ENCODE data around the gene IL9.
"Not testable (repeated sequence)": the region's sequence is repeated elsewhere in the genome, so short reads cannot be mapped to it uniquely, and the experiment has no call there.

The IL9 gene

DNA sequence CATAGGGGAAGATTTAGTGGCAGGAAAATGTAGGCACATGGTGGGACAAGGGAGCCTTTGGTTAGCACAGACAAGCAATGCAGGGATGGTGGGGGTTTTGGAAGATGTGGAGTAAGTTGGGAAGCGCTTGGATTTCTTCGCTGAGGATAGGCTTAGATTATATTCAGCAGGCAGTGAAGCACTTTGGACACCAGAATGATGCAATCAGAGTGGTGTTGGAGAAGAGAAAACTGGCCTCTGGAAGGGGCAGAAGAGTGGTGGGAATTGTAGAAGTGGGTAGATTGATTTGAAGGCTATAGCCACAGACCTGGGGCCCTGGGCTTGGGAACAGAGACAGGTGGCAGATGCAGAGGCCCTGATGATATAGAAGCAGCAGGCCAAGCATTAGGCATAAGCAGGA lies 32.9 kb downstream of the IL9 start:
- TF ChIP-seq CTCF (IDR thresholded peaks at IDR 0.05; ENCODE audit: low read depth, low read length) = no peak

DNA sequence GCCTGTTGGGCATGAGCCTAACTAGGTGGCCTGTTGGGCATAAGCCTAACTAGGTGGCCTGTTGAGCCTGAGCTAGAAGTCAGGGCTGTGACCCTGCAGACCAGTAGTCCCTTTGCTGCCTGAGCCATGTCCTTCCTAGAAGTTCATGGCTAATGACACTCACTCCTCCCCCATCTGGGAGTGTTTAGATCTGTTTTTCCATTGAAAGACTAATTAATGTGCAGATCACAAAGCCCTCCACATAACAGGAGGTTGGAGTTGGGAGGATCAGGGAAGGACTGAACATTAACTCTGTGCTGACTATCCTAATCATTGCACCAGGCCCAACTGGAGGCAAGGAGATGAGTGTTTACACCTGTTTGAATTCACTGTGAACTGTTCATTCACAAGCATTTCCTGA lies 33.6 kb downstream of the IL9 start:
- TF ChIP-seq CTCF (IDR thresholded peaks at IDR 0.05; ENCODE audit: low read depth, low read length) = no peak

More for the DNA sequence above, 32.9 kb downstream of the IL9 start:
- no peak for DNase-seq (ENCODE audit: extremely low read depth, low read depth)

GRCh38 chr5:135861641-135862040 lies 34.0 kb downstream of the IL9 start:
- no peak for DNase-seq (ENCODE audit: extremely low read depth, low read depth)
- TF ChIP-seq CTCF (IDR thresholded peaks at IDR 0.05; ENCODE audit: low read depth, low read length) = no peak

More for the DNA sequence above, 33.6 kb downstream of the IL9 start:
- no peak for DNase-seq (ENCODE audit: extremely low read depth, low read depth)

DNA sequence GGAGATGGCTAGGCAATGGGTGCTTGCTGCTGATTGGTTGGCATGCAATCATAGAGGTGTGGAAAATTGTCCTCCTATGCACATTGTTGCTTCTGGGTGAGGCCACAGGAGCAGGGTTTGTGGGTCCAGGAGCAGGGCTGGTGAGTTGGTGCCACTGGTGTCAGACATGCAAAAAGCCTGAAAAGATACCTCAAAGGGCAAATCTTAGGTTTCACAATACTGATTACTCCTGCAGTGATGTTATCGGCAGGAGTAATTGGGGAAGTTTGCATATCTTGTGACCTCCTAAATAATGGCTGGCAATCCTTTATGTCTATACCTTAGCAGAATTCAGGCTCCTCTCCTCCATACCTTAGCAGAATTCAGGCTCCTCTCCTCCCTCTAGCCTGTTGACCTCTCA lies 36.0 kb downstream of the IL9 start:
- no peak for TF ChIP-seq CTCF (IDR thresholded peaks at IDR 0.05; ENCODE audit: low read depth, low read length)
- DNase-seq (ENCODE audit: extremely low read depth, low read depth) = no peak

DNA sequence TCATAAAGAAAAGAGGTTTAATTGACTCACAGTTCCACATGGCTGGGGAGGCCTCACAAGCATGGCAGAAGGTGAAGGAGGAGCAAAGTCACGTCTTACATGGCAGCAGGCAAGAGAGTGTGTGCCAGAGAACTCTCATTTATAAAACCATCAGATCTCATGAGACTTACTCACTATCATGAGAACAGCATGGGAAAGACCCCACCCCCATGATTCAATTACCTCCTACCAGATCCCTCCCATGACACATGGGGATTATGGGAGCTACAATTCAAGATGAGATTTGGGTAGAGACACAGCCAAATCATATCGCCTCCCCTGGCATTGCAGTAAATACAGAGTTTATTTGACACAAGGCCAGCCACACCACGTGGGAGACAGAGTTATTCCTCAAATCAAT lies 36.5 kb downstream of the IL9 start:
- DNase-seq (ENCODE audit: extremely low read depth, low read depth) = not testable (repeated sequence)

- TF ChIP-seq CTCF (IDR thresholded peaks at IDR 0.05; ENCODE audit: low read depth, low read length) = no peak
- DNase-seq (ENCODE audit: extremely low read depth, low read depth) = no peak
These were observed 37.9 kb downstream of the IL9 start for GRCh38 chr5:135857630-135858311.

- TF ChIP-seq CTCF (IDR thresholded peaks at IDR 0.05; ENCODE audit: low read depth, low read length) = no peak
- no peak for DNase-seq (ENCODE audit: extremely low read depth, low read depth)
These were observed 43.5 kb downstream of the IL9 start for GRCh38 chr5:135851915-135852845.
